Stimulated activated CD4-positive, alpha-beta T cell treated with anti-CD3 and anti-CD28 coated beads, Interleukin-1b, Interleukin-23, amount 100 ng/mL, for 1 hour (primary cell): Measurements from ENCODE around the gene CACNA1C.

Experiments used
- DNase-seq, 2 donors: peaks; one replicate each; pipeline ENCODE4 v3.0.0-alpha.2; 2020; ENCODE audit warnings: low read depth in 2 of 2

Gene CACNA1C

GRCh38 chr12:2520722-2521246, 468.0 kb downstream of the CACNA1C start:
- no peak for DNase-seq

DNA sequence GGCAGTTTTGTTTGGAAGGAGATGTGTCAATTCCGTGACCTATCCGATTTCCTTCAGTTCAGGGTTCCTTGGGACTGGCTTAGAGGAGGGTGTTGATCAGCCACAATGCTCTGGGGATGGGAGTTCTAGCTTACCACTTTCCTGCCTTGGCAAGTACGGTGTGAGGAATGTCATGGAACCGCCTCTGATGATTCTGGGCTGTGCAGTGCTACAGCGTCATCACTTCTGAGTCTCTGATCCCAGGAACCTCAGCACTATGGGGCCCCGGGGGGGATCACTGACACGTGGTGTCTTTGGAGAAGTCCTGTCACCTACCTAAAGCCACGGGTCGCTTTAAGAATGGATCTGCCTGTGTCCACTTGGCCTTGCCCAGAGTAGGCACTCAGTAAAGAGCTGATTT, 470.5 kb downstream of the CACNA1C start:
- DNase-seq, result no peak

- no peak for DNase-seq
Observed at GRCh38 chr12:2523844-2524243, 471.1 kb downstream of the CACNA1C start.

DNA sequence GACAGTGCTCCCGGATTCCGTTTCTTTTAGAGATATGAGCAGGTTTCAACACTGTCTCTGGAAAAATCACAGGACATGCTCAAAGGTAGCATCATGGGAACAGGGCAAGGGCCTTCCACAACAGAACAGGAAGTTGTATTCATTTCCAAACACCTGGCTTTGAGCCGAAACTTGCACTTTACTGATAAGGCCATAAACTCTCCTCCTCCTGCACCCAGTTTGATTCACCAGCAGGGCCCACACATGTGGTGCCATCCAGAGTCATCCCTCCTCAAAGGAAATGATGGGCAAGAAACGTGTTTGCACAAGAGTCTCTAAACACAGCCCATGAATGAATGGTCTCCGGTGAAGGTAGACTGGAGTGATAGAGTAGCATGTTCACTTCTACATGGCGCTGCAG, 473.6 kb downstream of the CACNA1C start:
- DNase-seq, result no peak

DNA sequence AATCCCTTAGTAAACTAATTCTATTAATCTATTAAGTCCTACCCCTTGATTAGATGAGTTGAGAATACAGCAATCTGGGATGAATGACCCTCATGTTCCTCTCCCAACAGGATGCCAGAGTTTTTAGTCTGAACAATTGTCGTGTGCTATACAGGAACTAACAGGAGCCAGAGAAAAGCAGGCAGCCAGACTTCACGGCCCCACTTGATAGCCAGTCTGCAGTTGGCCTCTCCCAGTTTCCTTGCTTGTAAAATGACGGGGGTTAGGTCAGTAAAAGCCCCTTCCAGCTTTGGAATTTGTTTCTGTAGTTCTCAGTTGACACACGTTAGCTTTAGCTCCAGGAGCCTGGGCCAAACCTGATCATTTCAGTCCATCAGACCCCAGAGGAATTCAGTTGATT, 475.2 kb downstream of the CACNA1C start:
- no peak for DNase-seq

GRCh38 chr12:2529807-2530206, 477.0 kb downstream of the CACNA1C start:
- DNase-seq, result no peak

- no peak for DNase-seq
Observed at GRCh38 chr12:2531371-2531770, 478.6 kb downstream of the CACNA1C start.

DNA sequence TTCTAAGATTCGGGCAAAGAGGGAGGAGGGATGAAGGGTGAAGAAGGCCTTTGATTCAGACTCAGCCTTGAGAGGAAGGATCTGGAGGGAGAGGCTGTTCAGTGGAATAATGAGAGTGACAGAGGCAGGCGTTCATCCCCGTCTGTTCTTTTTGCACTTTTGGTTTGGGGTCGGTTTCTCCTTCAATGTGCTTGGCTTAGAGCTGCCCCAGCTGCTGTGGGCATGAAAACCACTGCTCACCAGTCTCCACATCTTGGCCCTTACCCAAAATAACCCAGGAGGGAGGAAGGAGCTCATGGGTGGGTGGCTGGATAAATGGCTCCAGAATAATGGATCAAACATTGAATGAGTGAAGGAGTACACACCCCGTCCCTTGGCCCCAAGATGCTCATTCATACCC, 480.2 kb downstream of the CACNA1C start:
- DNase-seq, result no peak

DNA sequence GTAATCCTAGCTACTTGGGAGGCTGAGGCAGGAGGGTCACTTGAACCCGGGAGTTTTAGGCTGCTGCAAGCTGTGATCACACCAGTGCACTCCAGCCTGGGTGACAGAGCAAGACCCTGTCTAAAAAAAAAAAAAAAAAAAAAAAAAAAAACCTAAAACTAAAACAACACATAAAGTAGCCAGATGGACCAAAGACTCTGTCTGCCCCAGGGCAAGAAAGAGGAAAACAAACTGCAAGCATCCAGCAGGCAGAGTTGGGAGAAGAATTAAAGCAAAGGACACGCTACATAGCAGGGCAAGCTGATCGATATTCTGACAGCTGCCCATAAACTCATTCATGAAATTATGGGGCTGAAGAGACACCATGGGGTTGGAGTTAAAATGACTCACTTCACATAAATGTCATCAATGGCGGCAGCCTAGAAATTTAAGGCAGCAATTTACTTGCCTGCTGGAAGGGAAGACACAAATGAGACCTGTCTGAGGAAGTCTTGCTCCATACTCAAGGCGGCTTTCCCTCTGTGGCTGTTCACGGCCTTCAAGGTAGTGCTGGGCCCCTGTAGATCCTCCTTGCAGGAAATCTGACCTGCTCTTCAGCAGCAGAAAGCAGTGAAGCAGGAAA, 482.9 kb downstream of the CACNA1C start:
- DNase-seq, result no peak

- no peak for DNase-seq
Observed at GRCh38 chr12:2536724-2537123, 483.9 kb downstream of the CACNA1C start.

DNA sequence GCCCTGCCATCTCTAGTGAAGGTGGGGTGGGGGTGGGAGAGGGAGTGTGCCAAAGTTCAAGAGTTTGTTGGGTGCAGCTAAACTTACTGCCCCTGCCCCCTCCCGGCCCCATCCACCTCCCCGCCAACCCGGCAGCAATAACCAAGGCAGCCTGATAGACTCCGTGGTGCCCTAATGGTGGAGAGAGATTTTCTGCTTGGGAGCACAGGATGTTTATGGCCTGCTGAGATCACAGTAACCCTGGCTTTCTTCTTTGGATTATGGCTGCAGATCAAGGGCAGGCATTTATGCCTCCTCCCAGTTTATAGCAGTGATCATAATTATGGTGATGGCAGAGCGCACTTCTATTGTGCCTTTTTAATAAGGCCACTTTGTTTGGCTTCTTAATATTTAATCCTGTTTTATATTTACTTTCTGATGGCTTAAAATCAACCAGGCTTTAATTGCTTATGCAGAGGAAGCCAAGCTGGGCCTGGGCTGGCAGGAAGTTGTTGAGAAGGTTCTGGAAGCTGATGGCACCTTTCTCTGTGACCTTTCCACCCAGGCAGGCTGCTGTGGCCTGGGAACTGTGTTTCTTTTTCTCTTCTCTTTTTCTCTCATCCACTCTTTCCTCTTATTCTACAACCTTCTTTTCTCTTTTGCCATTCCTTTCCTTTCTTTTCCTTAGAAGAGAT, 485.2 kb downstream of the CACNA1C start:
- DNase-seq, result no peak

DNA sequence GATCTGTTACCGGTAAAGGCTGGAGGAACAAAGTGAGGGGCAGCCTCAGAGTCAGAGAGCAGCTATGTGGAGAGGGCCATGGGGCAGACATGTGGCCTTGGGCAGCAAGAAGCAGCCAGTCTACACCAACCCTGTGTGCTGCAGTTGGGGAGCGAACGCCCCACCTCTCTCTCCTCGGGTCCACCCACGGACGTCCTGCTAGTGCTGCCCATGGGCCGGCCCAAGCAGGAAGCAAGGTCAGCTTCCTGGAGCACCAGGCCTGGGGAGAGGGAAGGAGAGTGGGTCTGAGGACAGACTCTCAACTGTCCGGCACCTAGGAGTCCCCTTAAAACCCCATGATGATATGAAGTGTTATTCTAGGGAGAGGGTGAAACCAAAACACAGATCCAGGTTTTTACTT, 487.2 kb downstream of the CACNA1C start:
- no peak for DNase-seq

GRCh38 chr12:2540535-2540941, 487.8 kb downstream of the CACNA1C start:
- DNase-seq, result no peak

DNA sequence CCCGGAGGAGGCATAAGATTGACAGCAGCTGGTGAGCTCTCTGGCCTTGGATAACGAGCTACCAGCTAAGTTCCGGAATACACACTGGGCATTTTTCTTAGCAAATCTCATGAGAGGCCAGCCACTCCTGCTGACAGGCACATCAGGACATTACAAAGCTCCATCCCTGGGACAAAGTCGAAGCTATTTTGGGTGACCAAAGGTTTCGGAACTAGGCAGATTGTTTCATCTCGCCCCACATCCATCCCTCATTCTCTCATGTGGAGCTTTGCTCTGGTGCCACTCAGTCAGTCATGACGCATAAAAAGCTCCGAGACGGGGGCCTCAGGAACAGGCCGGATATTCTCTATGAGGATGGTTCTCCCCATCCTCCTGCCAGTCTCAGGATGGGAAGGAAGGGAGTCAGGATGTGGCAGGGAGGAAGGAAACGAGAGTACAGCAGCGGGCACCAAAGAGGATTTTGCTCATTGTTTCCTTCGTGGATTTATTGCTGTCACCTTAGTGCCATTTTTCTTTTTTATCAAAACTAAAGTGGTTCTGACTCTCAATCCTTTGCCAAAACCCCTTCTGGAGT, 488.9 kb downstream of the CACNA1C start:
- DNase-seq, result no peak

GRCh38 chr12:2543801-2544200, 491.0 kb downstream of the CACNA1C start:
- no peak for DNase-seq

DNA sequence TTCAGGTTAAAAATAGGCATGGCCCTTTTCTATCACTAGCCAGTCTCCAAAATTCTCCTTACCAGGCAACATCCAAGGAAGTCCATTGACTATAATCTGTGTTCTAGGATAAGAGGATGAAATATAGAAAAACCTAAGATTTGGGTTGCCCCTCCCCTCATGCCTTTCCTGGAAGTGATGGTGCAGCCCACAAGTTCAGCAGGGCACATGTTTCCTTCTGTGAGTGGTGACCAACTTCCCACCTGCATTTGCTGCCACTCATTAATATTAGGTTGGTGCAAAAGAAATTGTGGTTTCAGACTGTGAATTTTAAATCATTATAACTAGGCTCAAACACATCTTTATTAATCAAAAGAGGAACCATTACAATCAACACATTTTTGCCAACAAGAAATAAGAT, 491.4 kb downstream of the CACNA1C start:
- DNase-seq, result no peak

DNA sequence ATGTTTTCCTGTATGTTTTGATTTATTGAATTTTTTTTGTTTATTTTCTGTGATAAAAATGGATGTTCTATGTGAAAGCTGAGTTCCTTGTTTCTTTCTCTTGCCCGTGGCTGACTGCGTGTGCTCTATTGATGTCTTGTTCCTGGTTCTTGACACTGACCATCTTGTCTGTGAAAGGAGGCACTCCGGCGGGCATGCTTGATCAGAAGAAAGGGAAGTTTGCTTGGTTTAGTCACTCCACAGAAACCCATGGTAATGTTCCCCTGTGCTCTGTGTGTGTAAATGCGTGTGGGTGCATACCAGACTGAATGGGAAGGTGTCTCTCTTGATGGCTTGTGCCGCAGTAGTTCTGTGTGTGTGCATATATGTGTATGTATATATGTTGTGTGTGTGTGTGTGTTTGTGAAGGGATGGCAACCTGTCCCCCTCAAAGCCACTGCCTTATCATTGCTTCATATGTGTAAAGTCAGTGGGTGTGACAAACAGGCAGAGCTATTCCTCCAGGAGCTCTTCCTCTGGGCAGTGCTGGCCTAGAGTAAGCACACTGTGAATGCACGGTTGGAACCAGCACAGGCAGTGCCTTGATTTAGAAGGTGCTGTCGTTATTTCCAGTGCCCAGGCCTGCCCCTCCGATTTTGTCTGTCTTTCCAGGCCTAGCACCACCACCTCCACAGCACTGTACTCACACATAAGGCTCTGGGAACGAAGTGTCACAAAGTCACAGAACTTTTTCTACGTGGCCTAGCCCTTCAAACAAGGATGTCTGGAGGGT, 494.7 kb downstream of the CACNA1C start:
- DNase-seq, result no peak

DNA sequence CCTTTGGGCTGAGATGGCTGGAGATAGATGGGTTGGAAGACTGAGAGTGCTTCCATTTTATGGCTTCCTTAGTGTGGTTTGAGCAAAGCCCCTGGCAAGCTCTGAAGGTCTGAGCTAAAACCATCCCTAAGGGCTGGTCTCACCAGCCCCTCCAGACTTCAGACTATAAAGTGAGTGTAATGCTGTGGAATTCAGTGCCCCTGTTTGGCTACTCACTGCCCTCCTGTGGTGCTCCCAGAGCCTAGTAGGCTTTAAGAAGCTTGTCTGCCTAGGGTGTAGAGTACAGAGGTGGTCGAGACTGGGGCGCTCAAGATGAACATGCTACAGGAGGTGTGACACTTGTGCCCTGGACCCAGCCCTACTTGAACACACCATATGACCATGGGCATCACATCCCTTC, 495.3 kb downstream of the CACNA1C start:
- DNase-seq, result no peak

DNA sequence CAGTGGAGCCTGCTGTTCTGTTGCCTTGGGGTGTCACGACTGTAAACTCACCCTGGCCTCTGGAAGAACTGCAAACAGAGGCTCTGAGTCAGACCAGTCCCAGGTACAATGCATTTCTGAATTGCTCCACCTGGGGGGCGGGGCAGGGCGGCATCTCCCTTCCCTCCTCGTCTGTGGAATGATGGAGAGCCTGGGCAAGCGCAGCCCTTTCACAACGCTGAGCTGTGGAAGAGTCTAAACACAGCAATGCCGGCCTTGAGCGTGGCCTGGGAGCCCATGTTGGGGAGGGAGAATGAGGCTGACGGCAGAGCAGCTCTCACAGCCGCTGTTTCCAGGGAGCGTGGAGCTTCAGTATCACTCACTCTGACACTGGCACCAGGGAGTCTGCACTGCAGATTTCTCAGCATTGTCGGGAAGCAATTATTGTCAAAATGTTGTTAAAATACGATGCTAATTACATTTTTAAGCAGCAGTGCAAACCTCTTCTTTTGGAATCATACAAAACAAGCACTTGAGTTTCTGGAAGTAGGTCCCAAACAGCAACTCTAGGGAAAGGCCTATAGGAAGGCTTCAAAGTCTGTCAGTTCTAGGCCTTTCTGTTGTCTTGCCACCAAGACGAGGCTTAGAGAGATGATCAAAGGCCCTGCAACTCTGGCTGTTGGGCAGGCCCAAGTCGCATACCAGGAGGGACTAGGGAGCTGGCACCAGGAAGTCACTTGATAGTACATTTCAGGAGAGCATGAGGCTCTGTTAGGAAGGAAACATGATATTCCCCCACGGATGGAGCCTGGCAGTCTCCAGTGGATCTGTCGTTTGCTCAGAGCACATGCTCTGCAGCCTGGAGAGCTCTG, 498.0 kb downstream of the CACNA1C start:
- DNase-seq, result no peak

- no peak for DNase-seq
Observed at GRCh38 chr12:2551412-2551900, 498.7 kb downstream of the CACNA1C start.

DNA sequence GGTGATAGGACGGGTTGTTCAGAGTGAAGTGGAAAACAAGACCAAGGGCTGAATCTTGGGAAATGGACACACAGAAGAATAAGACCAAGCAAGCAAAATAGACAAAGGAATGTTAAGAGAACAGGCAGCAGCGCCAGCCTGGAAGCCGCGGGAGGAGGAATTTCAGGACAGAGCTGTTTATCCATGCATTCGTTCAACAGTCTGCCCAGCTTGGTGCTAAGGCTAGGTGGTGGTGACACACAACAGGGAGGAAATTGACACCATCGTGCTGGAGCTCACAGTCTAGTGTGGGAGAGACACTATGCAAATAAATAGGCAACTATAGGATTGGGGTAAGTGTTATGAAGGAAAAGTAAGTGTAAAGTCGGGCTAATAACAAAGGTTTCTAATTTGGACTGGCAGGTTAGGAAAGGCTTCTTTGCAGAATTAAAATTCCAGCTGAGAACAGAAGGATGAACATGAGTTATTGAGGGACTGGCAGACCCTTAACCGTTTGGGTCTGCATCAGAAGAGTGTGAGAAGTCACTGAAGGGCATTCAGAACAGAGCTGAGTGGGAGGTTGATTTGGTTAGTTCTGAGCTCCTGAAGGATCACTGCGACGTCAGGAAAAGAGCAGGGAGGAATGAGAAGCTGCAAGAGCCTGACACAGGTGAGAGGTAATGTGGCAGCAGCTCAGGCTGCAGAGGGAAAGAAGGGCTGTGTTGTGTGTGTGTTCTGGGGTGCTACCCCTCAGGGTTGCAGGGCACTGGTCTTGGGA, 499.4 kb downstream of the CACNA1C start:
- no peak for DNase-seq
